Activated T-helper 2 cell treated with anti-CD3 and anti-CD28 coated beads, Interferon-gamma antibody, Interleukin-2, Interleukin-4, amounts not matched to agents 10 μg/mL and 5 μg/mL and 100 μg/mL, durations not matched to agents 14 hours and 24 hours and 36 hours (primary cell): ENCODE data around the gene PRDM10. TPM values are rescaled to one million over a fixed set of nuclear protein-coding genes. Genes with fewer than 3 reads are reported as not detected.

ENCODE experiments used
- DNase-seq: peaks from one replicate; pipeline ENCODE4 v3.0.0; 2021; ENCODE audit warnings: low spot score
- H3K27ac Mint-ChIP-seq: one replicate; pipeline ENCODE4 v1.8.0; 2021; ENCODE audit warnings: mixed read lengths
- H3K27me3 Mint-ChIP-seq: one replicate; pipeline ENCODE4 v1.8.0; 2021; ENCODE audit warnings: low read depth, mixed read lengths
- H3K36me3 Mint-ChIP-seq: one replicate; pipeline ENCODE4 v1.8.0; 2021; ENCODE audit warnings: low read depth, mixed read lengths
- H3K4me1 Mint-ChIP-seq: one replicate; pipeline ENCODE4 v1.8.0; 2021; ENCODE audit warnings: low read depth, mixed read lengths
- H3K4me3 Mint-ChIP-seq: one replicate; pipeline ENCODE4 v1.8.0; 2021; ENCODE audit warnings: low read depth, mild to moderate bottlenecking, moderate library complexity, mixed read lengths
- H3K9me3 Mint-ChIP-seq: one replicate; pipeline ENCODE4 v1.8.0; 2021; ENCODE audit warnings: mixed read lengths
- intact Hi-C: fragments of 100-400 bp; cut with micrococcal nuclease; formaldehyde crosslinking; loops from one replicate; pipeline ENCODE4 v1.15.1; 2023
- total RNA-seq: library from RNA; stranded (reverse); gene quantifications from 2 replicates; pipeline ENCODE4 v1.2.3, GENCODE V29; 2022

The PRDM10 gene
- total RNA-seq, 1 donor from 2014 or later, result 15.5 TPM

GRCh38 chr11:129853518-129854231, 149.0 kb downstream of the PRDM10 start:
- H3K27ac Mint-ChIP-seq, result peak overlapping the region; percentile 78
- H3K27me3 Mint-ChIP-seq, result no peaks in the 10 kb centered on the region
- peak; percentile 61 for DNase-seq
- peaks cover 9% of the 10 kb centered on the region for H3K36me3 Mint-ChIP-seq
- no peaks in the 10 kb centered on the region for H3K9me3 Mint-ChIP-seq
- H3K4me3 Mint-ChIP-seq, result no peak overlapping the region
- peaks cover 23% of the 10 kb centered on the region for H3K4me1 Mint-ChIP-seq
- intact Hi-C loops, result no loop called here

GRCh38 chr11:129852125-129852740, 150.4 kb downstream of the PRDM10 start:
- DNase-seq, result no peak
- H3K4me1 Mint-ChIP-seq, result peaks cover 23% of the 10 kb centered on the region
- H3K27me3 Mint-ChIP-seq, result no peaks in the 10 kb centered on the region
- no peak overlapping the region for H3K4me3 Mint-ChIP-seq
- no peaks in the 10 kb centered on the region for H3K36me3 Mint-ChIP-seq
- intact Hi-C loops, result no loop called here
- no peak overlapping the region for H3K27ac Mint-ChIP-seq
- no peaks in the 10 kb centered on the region for H3K9me3 Mint-ChIP-seq

Other genes starting within 250 kb of the PRDM10 start
- 0.27 and 0.39 TPM in 2 replicates for gene TMEM45B, start 187.0 kb downstream of the PRDM10 start, total RNA-seq
- 42.6 and 42.8 TPM in 2 replicates for gene NFRKB, start 107.3 kb downstream of the PRDM10 start, total RNA-seq
- 54.6 and 57.2 TPM in 2 replicates for gene APLP2, start 67.1 kb upstream of the PRDM10 start, total RNA-seq
- gene ST14, start 156.9 kb upstream of the PRDM10 start, total RNA-seq, result 0.09 and 0.14 TPM in 2 replicates